ENCODE results near the gene HSPA4. TPM values are rescaled to one million over a fixed set of nuclear protein-coding genes. Genes with fewer than 3 reads are reported as not detected.

The HSPA4 gene
- 139 to 165 TPM (median 164 TPM) in 5 replicates for total RNA-seq (2022; extraction: Qiagen RNA extraction)

DNA sequence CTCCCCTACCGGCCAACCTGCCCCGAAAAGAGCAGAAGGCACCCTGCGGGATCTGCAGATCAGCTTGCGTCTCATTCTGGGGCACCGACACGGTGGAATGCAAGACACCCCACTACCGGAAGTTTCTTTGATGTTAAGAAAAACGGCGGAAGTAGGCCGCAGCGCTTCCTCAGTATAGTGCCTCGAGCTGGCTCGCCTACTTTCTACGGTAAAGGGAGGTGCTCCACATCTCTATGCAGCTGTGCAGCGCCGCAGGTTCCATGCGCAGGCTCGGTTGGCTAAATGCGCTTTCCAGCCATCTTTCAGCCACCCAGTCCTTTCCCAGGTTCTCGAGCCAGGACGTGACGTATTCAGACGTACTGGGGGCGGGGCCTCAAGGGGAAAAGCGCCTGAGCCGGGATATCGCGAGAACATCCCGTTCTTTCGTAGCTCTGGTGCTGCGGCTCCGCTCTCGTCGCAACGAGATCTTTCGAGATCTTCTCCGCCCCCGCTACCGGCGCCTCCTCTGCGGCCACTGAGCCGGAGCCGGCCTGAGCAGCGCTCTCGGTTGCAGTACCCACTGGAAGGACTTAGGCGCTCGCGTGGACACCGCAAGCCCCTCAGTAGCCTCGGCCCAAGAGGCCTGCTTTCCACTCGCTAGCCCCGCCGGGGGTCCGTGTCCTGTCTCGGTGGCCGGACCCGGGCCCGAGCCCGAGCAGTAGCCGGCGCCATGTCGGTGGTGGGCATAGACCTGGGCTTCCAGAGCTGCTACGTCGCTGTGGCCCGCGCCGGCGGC is at the start of gene HSPA4:
HSPA4 (plus strand) TSS at position 472 of the 775 bp plus-strand sequence; CDS start at position 710, 238 bp downstream.

DNA sequence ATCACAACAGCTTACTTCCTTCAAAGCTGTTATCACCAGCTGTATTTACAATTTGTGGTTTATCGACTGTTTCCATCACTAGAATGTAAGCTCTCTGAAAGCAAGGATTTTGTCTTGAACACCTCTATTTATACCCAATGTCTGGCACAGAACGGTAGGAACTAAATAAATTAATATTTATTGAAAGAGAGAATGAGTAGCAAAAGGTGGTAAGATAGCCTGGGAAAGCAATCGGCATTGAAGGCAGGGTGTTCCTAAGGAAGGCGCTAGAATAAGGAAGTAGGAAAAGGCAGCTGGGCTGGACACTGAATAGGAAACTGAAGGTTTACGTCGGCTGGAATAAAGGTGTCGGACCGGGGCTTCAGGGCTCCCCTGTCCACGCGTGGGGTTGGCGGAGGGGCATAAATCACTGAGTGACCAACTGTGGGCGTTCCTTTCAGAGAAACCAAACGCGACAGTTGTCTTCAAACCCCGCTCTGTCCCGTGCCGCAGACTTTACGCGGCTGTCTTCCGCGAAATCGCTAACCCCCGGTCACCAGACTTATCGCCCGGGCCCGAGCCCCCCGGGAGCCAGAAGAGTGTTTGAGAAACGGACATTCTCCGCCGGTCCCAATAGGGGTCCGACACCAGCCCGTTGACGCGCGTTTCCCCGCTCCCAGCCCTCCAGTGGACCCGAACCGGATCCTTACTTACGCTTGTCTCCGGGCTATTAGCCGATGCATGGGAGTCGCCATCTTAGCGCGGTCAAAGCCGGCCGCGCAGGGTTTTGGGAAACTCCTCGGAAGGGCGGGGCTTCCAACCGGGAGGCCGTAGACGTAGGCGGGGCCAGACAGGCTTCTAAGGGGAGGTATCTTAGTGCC is 25.8 kb upstream of the HSPA4 start, which contains the start of gene ZCCHC10:
ZCCHC10 (minus strand) TSS at position 746 of the 860 bp plus-strand sequence; CDS start at position 734, 12 bp downstream.

Other genes with a start within 250 kb of the HSPA4 start
- 0.08 to 0.16 TPM (median 0.10 TPM) in 5 replicates for gene SOWAHA, start 238.7 kb upstream of the HSPA4 start, total RNA-seq (2022; extraction: Qiagen RNA extraction)
- gene SHROOM1, start 221.4 kb upstream of the HSPA4 start, total RNA-seq (2022; extraction: Qiagen RNA extraction) = 7.2 to 10.4 TPM (median 10.0 TPM) in 5 replicates
- gene GDF9, start 185.5 kb upstream of the HSPA4 start, total RNA-seq (2022; extraction: Qiagen RNA extraction) = 0.19 to 0.31 TPM (median 0.25 TPM) in 5 replicates
- 340 to 546 TPM (median 496 TPM) in 5 replicates for gene UQCRQ, start 185.4 kb upstream of the HSPA4 start, total RNA-seq (2022; extraction: Qiagen RNA extraction)
- 0.43 to 1.2 TPM (median 0.65 TPM) in 5 replicates for gene LEAP2, start 178.3 kb upstream of the HSPA4 start, total RNA-seq (2022; extraction: Qiagen RNA extraction)
- gene AFF4, start 88.4 kb upstream of the HSPA4 start, total RNA-seq (2022; extraction: Qiagen RNA extraction) = 18.9 to 27.3 TPM (median 24.8 TPM) in 5 replicates
- 25.5 to 31.8 TPM (median 27.0 TPM) in 5 replicates for gene ZCCHC10, start 25.5 kb upstream of the HSPA4 start, total RNA-seq (2022; extraction: Qiagen RNA extraction)